ENCODE results near the gene EEF1AKMT3. TPM values are rescaled to one million over a fixed set of nuclear protein-coding genes. Genes with fewer than 3 reads are reported as not detected.
A peak's percentile ranks its signal among the peaks of the same experiment; 100 is the strongest.

Gene EEF1AKMT3
- total RNA-seq, 1 donor from 2014 or later = 4.2 TPM

DNA sequence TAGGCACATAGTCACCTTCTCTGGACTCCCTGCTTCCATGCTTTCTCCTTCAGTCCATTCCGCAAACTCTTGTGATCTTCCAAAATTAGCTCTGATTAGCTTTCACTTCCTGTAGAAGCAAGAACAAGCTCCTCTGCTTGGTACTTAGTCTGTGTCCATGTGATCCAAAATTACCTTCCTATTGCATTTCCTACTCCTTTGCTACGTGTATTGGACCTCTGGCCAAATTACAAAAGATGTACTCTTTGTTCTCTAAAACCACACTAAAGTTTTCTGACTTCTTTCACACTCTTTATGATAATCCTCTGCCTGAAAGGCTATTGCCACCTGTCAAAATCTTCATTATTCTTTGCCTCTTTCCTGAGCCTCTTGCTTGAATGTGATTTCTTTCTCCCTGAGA is 9.4 kb downstream of the EEF1AKMT3 start:
- peaks cover 17 to 30% (median 23%) of the 10 kb centered on the region in 3 donors for H3K36me3 ChIP-seq (ENCODE audit: control insufficient read depth in 3 of 3, insufficient read depth in 3 of 3, low read length in 3 of 3)
- no peaks in the 10 kb centered on the region for H3K27me3 ChIP-seq (ENCODE audit: control insufficient read depth in 3 of 3, insufficient read depth in 3 of 3, low read length in 3 of 3)
- H3K4me3 ChIP-seq (ENCODE audit: low read length in 3 of 3) = no peak overlapping the region
- no peak overlapping the region for H3K27ac ChIP-seq (ENCODE audit: low read depth, low read length)
- no peaks in the 10 kb centered on the region for H3K9me3 ChIP-seq (ENCODE audit: control insufficient read depth in 3 of 3, low read length in 3 of 3)
- no peak overlapping the region for H3K9ac ChIP-seq (ENCODE audit: low read depth in 1 of 3, low read length in 3 of 3)
- H3K4me1 ChIP-seq (ENCODE audit: control insufficient read depth in 3 of 3, insufficient read depth in 3 of 3, low read length in 3 of 3) = peaks cover 8 to 19% (median 10%) of the 10 kb centered on the region in 3 donors

- H3K27ac ChIP-seq (ENCODE audit: low read depth, low read length) = no peak overlapping the region
- peak overlapping the region in 1 of 3 donors; percentile 4 for H3K9ac ChIP-seq (ENCODE audit: low read depth in 1 of 3, low read length in 3 of 3)
- no peaks in the 10 kb centered on the region for H3K9me3 ChIP-seq (ENCODE audit: control insufficient read depth in 3 of 3, low read length in 3 of 3)
- H3K4me3 ChIP-seq (ENCODE audit: low read length in 3 of 3) = peak overlapping the region; percentile 97 to 100 (median 100)
- H3K36me3 ChIP-seq (ENCODE audit: control insufficient read depth in 3 of 3, insufficient read depth in 3 of 3, low read length in 3 of 3) = peaks cover 21 to 34% (median 27%) of the 10 kb centered on the region in 3 donors
- no peaks in the 10 kb centered on the region for H3K27me3 ChIP-seq (ENCODE audit: control insufficient read depth in 3 of 3, insufficient read depth in 3 of 3, low read length in 3 of 3)
- peaks cover 8 to 19% (median 10%) of the 10 kb centered on the region in 3 donors for H3K4me1 ChIP-seq (ENCODE audit: control insufficient read depth in 3 of 3, insufficient read depth in 3 of 3, low read length in 3 of 3)
Observed at GRCh38 chr12:57782243-57782607, 9.8 kb downstream of the EEF1AKMT3 start.

GRCh38 chr12:57782608-57783465 is 10.4 kb downstream of the EEF1AKMT3 start, which contains the start of gene TSFM:
Gene TSFM, plus strand, starts transcription at chr12:57782787. Its CDS starts 15 bp downstream, at chr12:57782802.
- peaks cover 23 to 35% (median 28%) of the 10 kb centered on the region in 3 donors for H3K36me3 ChIP-seq (ENCODE audit: control insufficient read depth in 3 of 3, insufficient read depth in 3 of 3, low read length in 3 of 3)
- H3K27ac ChIP-seq (ENCODE audit: low read depth, low read length) = peak within 1 kb of the TSS; percentile 61
- H3K9ac ChIP-seq (ENCODE audit: low read depth in 1 of 3, low read length in 3 of 3) = peak within 1 kb of the TSS; percentile 88 to 97 (median 97)
- H3K4me3 ChIP-seq (ENCODE audit: low read length in 3 of 3) = peak within 1 kb of the TSS; percentile 97 to 100 (median 100)
- H3K9me3 ChIP-seq (ENCODE audit: control insufficient read depth in 3 of 3, low read length in 3 of 3) = no peaks in the 10 kb centered on the region
- peaks cover 8 to 19% (median 10%) of the 10 kb centered on the region in 3 donors for H3K4me1 ChIP-seq (ENCODE audit: control insufficient read depth in 3 of 3, insufficient read depth in 3 of 3, low read length in 3 of 3)
- no peaks in the 10 kb centered on the region for H3K27me3 ChIP-seq (ENCODE audit: control insufficient read depth in 3 of 3, insufficient read depth in 3 of 3, low read length in 3 of 3)

GRCh38 chr12:57783466-57783801 is 11.0 kb downstream of the EEF1AKMT3 start:
- Histone ChIP-seq H3K27ac (ENCODE audit: low read depth, low read length) (no peak overlapping the region), H3K4me1 (ENCODE audit: control insufficient read depth in 3 of 3, insufficient read depth in 3 of 3, low read length in 3 of 3) (peaks cover 8 to 19% (median 10%) of the 10 kb centered on the region in 3 donors), H3K9ac (ENCODE audit: low read depth in 1 of 3, low read length in 3 of 3) (peak overlapping the region; percentile 88 to 97 (median 97)), H3K27me3 (ENCODE audit: control insufficient read depth in 3 of 3, insufficient read depth in 3 of 3, low read length in 3 of 3) (no peaks in the 10 kb centered on the region), H3K9me3 (ENCODE audit: control insufficient read depth in 3 of 3, low read length in 3 of 3) (no peaks in the 10 kb centered on the region), H3K36me3 (ENCODE audit: control insufficient read depth in 3 of 3, insufficient read depth in 3 of 3, low read length in 3 of 3) (peaks cover 24 to 37% (median 30%) of the 10 kb centered on the region in 3 donors), H3K4me3 (ENCODE audit: low read length in 3 of 3) (peak overlapping the region; percentile 97 to 100 (median 100))

DNA sequence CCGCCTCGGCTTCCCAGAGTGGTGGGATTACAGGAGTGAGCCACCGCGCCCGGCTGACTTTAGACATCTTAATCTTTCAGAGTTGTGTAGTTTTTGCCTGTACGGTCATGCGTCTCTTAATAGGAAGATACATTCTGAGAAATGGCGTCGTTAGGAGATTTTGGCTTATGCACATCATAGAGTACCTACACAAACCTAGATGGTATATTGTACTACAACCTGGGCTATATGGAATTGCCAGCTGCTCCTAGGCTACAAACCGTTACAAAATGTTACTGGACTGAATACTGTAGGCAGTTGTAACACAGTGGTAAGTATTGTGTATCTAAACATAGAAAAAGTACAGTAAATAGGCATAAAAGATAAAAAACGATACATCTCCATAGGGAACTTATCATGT is 11.4 kb downstream of the EEF1AKMT3 start:
- no peak overlapping the region for H3K9ac ChIP-seq (ENCODE audit: low read depth in 1 of 3, low read length in 3 of 3)
- peaks cover 24 to 40% (median 32%) of the 10 kb centered on the region in 3 donors for H3K36me3 ChIP-seq (ENCODE audit: control insufficient read depth in 3 of 3, insufficient read depth in 3 of 3, low read length in 3 of 3)
- H3K4me1 ChIP-seq (ENCODE audit: control insufficient read depth in 3 of 3, insufficient read depth in 3 of 3, low read length in 3 of 3) = peaks cover 8 to 19% (median 10%) of the 10 kb centered on the region in 3 donors
- H3K4me3 ChIP-seq (ENCODE audit: low read length in 3 of 3) = no peak overlapping the region
- no peak overlapping the region for H3K27ac ChIP-seq (ENCODE audit: low read depth, low read length)
- no peaks in the 10 kb centered on the region for H3K9me3 ChIP-seq (ENCODE audit: control insufficient read depth in 3 of 3, low read length in 3 of 3)
- H3K27me3 ChIP-seq (ENCODE audit: control insufficient read depth in 3 of 3, insufficient read depth in 3 of 3, low read length in 3 of 3) = no peaks in the 10 kb centered on the region

DNA sequence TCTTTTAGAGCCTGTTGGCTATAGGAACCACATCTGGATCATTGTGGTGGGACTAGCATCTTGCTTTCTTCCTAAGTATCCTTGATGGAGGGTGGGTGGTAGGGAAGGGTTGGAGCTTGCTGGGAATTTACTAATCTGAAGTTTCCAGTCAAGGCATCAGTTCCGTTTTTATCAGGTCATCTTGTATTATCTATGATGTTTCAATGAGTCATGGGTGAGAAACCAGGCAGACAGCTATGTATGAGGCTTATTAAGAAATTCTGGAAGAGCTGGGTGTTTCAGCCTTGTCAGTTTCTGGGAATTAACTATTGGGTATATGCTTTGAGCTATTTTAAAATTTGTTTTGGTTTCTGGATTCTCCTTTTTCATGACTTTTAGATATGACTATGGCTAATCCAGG is 21.5 kb downstream of the EEF1AKMT3 start:
- H3K27ac ChIP-seq (ENCODE audit: low read depth, low read length) = no peak overlapping the region
- no peak overlapping the region for H3K9ac ChIP-seq (ENCODE audit: low read depth in 1 of 3, low read length in 3 of 3)
- peaks cover 18 to 48% (median 36%) of the 10 kb centered on the region in 3 donors for H3K36me3 ChIP-seq (ENCODE audit: control insufficient read depth in 3 of 3, insufficient read depth in 3 of 3, low read length in 3 of 3)
- no peaks in the 10 kb centered on the region for H3K9me3 ChIP-seq (ENCODE audit: control insufficient read depth in 3 of 3, low read length in 3 of 3)
- H3K4me3 ChIP-seq (ENCODE audit: low read length in 3 of 3) = no peak overlapping the region
- no peaks in the 10 kb centered on the region for H3K4me1 ChIP-seq (ENCODE audit: control insufficient read depth in 3 of 3, insufficient read depth in 3 of 3, low read length in 3 of 3)
- H3K27me3 ChIP-seq (ENCODE audit: control insufficient read depth in 3 of 3, insufficient read depth in 3 of 3, low read length in 3 of 3) = no peaks in the 10 kb centered on the region

DNA sequence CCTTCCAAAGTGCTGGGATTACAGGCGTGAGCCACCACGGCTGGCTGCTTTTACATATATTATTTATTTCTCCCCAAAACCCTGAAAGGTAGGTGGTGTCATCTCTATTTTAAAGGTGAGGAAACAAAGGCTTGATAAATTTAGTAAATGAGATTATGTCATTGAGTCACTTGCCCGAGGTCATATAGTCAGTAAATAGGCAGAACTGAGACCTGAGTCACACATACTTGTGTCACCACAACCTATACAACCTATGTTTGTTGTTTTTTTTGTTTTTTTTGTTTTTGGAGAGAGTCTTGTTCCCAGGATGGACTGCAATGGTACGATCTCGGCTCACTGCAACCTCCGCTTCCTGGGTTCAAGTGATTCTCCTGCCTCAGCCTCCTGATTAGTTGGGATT is 22.9 kb downstream of the EEF1AKMT3 start:
- H3K27ac ChIP-seq (ENCODE audit: low read depth, low read length) = no peak overlapping the region

GRCh38 chr12:57796996-57797395 is 24.6 kb downstream of the EEF1AKMT3 start:
- Histone ChIP-seq H3K9me3 (ENCODE audit: control insufficient read depth in 3 of 3, low read length in 3 of 3) (no peaks in the 10 kb centered on the region), H3K36me3 (ENCODE audit: control insufficient read depth in 3 of 3, insufficient read depth in 3 of 3, low read length in 3 of 3) (peaks cover 40 to 67% (median 61%) of the 10 kb centered on the region in 3 donors), H3K4me1 (ENCODE audit: control insufficient read depth in 3 of 3, insufficient read depth in 3 of 3, low read length in 3 of 3) (no peaks in the 10 kb centered on the region), H3K4me3 (ENCODE audit: low read length in 3 of 3) (no peak overlapping the region), H3K27ac (ENCODE audit: low read depth, low read length) (no peak overlapping the region), H3K9ac (ENCODE audit: low read depth in 1 of 3, low read length in 3 of 3) (no peak overlapping the region), H3K27me3 (ENCODE audit: control insufficient read depth in 3 of 3, insufficient read depth in 3 of 3, low read length in 3 of 3) (no peaks in the 10 kb centered on the region)

More for the DNA sequence above, 22.9 kb downstream of the EEF1AKMT3 start:
- Histone ChIP-seq H3K4me1 (ENCODE audit: control insufficient read depth in 3 of 3, insufficient read depth in 3 of 3, low read length in 3 of 3) (no peaks in the 10 kb centered on the region), H3K9ac (ENCODE audit: low read depth in 1 of 3, low read length in 3 of 3) (no peak overlapping the region), H3K27me3 (ENCODE audit: control insufficient read depth in 3 of 3, insufficient read depth in 3 of 3, low read length in 3 of 3) (no peaks in the 10 kb centered on the region), H3K36me3 (ENCODE audit: control insufficient read depth in 3 of 3, insufficient read depth in 3 of 3, low read length in 3 of 3) (peaks cover 31 to 55% (median 51%) of the 10 kb centered on the region in 3 donors), H3K9me3 (ENCODE audit: control insufficient read depth in 3 of 3, low read length in 3 of 3) (no peaks in the 10 kb centered on the region), H3K4me3 (ENCODE audit: low read length in 3 of 3) (no peak overlapping the region)

GRCh38 chr12:57797933-57798332 is 25.5 kb downstream of the EEF1AKMT3 start:
- Histone ChIP-seq H3K9ac (ENCODE audit: low read depth in 1 of 3, low read length in 3 of 3) (no peak overlapping the region), H3K27me3 (ENCODE audit: control insufficient read depth in 3 of 3, insufficient read depth in 3 of 3, low read length in 3 of 3) (no peaks in the 10 kb centered on the region), H3K9me3 (ENCODE audit: control insufficient read depth in 3 of 3, low read length in 3 of 3) (no peaks in the 10 kb centered on the region), H3K36me3 (ENCODE audit: control insufficient read depth in 3 of 3, insufficient read depth in 3 of 3, low read length in 3 of 3) (peaks cover 45 to 72% (median 62%) of the 10 kb centered on the region in 3 donors), H3K4me1 (ENCODE audit: control insufficient read depth in 3 of 3, insufficient read depth in 3 of 3, low read length in 3 of 3) (no peaks in the 10 kb centered on the region), H3K27ac (ENCODE audit: low read depth, low read length) (no peak overlapping the region), H3K4me3 (ENCODE audit: low read length in 3 of 3) (no peak overlapping the region)

GRCh38 chr12:57800965-57801364 is 28.6 kb downstream of the EEF1AKMT3 start:
- no peak overlapping the region for H3K27ac ChIP-seq (ENCODE audit: low read depth, low read length)
- peaks cover 0 to 4% (median 3%) of the 10 kb centered on the region in 3 donors for H3K4me1 ChIP-seq (ENCODE audit: control insufficient read depth in 3 of 3, insufficient read depth in 3 of 3, low read length in 3 of 3)
- no peaks in the 10 kb centered on the region for H3K27me3 ChIP-seq (ENCODE audit: control insufficient read depth in 3 of 3, insufficient read depth in 3 of 3, low read length in 3 of 3)
- no peaks in the 10 kb centered on the region for H3K9me3 ChIP-seq (ENCODE audit: control insufficient read depth in 3 of 3, low read length in 3 of 3)
- peaks cover 51 to 76% (median 64%) of the 10 kb centered on the region in 3 donors for H3K36me3 ChIP-seq (ENCODE audit: control insufficient read depth in 3 of 3, insufficient read depth in 3 of 3, low read length in 3 of 3)
- no peak overlapping the region for H3K4me3 ChIP-seq (ENCODE audit: low read length in 3 of 3)
- no peak overlapping the region for H3K9ac ChIP-seq (ENCODE audit: low read depth in 1 of 3, low read length in 3 of 3)
